KMS-11 (cell line): Measurements from ENCODE around the gene KCTD19.

ENCODE experiments used
- H2AFZ ChIP-seq: fragments of 200-600 bp; sonication (generic); 2 replicates; pipeline ENCODE4 v1.6.1; 2016; ENCODE audit warnings: antibody characterized with exemption, mixed run types, low read depth
- H3K27ac ChIP-seq: fragments of 200-600 bp; sonication (generic); 2 replicates; pipeline ENCODE4 v1.6.1; 2016; ENCODE audit warnings: mild to moderate bottlenecking, mixed run types
- H3K27me3 ChIP-seq: fragments of 200-600 bp; sonication (generic); 2 replicates; pipeline ENCODE4 v1.6.1; 2017; ENCODE audit warnings: mild to moderate bottlenecking, low read depth, mixed run types, moderate library complexity; ENCODE audit not compliant: insufficient read depth
- H3K36me3 ChIP-seq: fragments of 200-600 bp; sonication (generic); 2 replicates; pipeline ENCODE4 v1.6.1; 2017; ENCODE audit warnings: mild to moderate bottlenecking, mixed run types; ENCODE audit not compliant: insufficient read depth
- H3K4me1 ChIP-seq: fragments of 200-600 bp; sonication (generic); 2 replicates; pipeline ENCODE4 v1.6.1; 2016; ENCODE audit warnings: mild to moderate bottlenecking, low read depth, mixed run types; ENCODE audit not compliant: poor library complexity, severe bottlenecking
- H3K4me2 ChIP-seq: fragments of 200-600 bp; sonication (generic); 2 replicates; pipeline ENCODE4 v1.7.0; 2016; ENCODE audit warnings: mild to moderate bottlenecking, mixed run types
- H3K4me3 ChIP-seq: fragments of 200-600 bp; sonication (generic); IDR thresholded peaks from 2 replicates; pipeline ENCODE4 v1.6.1; 2017; ENCODE audit warnings: low read depth, low read length, mixed read lengths; ENCODE audit not compliant: insufficient read depth
- H3K79me2 ChIP-seq: fragments of 200-600 bp; sonication (generic); 2 replicates; pipeline ENCODE4 v1.6.1; 2016; ENCODE audit warnings: low read depth, mixed run types; ENCODE audit not compliant: insufficient read depth
- H3K9ac ChIP-seq: fragments of 200-600 bp; sonication (generic); 2 replicates; pipeline ENCODE4 v1.6.1; 2016; ENCODE audit warnings: mild to moderate bottlenecking, mixed run types
- H4K20me1 ChIP-seq: fragments of 200-600 bp; sonication (generic); 2 replicates; pipeline ENCODE4 v1.6.1; 2016; ENCODE audit warnings: mild to moderate bottlenecking, mixed run types; ENCODE audit not compliant: insufficient read depth
- CTCF ChIP-seq: fragments of 200-600 bp; sonication (generic); conservative IDR thresholded peaks from 2 replicates; pipeline ENCODE4 v1.6.1; 2017; ENCODE audit warnings: low read depth, mild to moderate bottlenecking, antibody characterized with exemption, low read length, moderate library complexity, mixed read lengths

KCTD19 gene

GRCh38 chr16:67278773-67279295 lies 47.7 kb downstream of the KCTD19 start:
- peaks cover 21% of the 10 kb centered on the region for H3K79me2 ChIP-seq
- H3K27ac ChIP-seq, result peak overlapping the region; percentile 43
- H3K4me1 ChIP-seq, result peaks cover 37% of the 10 kb centered on the region
- peak overlapping the region; percentile 53 for H3K4me3 ChIP-seq
- H2AFZ ChIP-seq, result peak overlapping the region; percentile 54
- H3K27me3 ChIP-seq, result no peaks in the 10 kb centered on the region
- no peaks in the 10 kb centered on the region for H3K36me3 ChIP-seq
- peak; percentile 44 for TF ChIP-seq CTCF
- H4K20me1 ChIP-seq, result no peaks in the 10 kb centered on the region
- peak overlapping the region; percentile 83 for H3K4me2 ChIP-seq
- peak overlapping the region; percentile 79 for H3K9ac ChIP-seq

- Histone ChIP-seq H2AFZ (peak overlapping the region; percentile 54), H4K20me1 (no peaks in the 10 kb centered on the region), H3K4me1 (peaks cover 37% of the 10 kb centered on the region), H3K9ac (peak overlapping the region; percentile 79), H3K36me3 (no peaks in the 10 kb centered on the region), H3K4me2 (peak overlapping the region; percentile 83), H3K27me3 (no peaks in the 10 kb centered on the region), H3K4me3 (peak overlapping the region; percentile 53), H3K27ac (peak overlapping the region; percentile 56), H3K79me2 (peaks cover 21% of the 10 kb centered on the region)
- TF ChIP-seq CTCF, result no peak; the same call in 1 of the 2 replicates
Measured at GRCh38 chr16:67277999-67278772, 48.4 kb downstream of the KCTD19 start.

- no peak for TF ChIP-seq CTCF
- peak overlapping the region; percentile 56 for H3K27ac ChIP-seq
- H4K20me1 ChIP-seq, result no peaks in the 10 kb centered on the region
- H3K36me3 ChIP-seq, result no peaks in the 10 kb centered on the region
- peak overlapping the region; percentile 83 for H3K4me2 ChIP-seq
- H3K4me1 ChIP-seq, result peaks cover 37% of the 10 kb centered on the region
- no peak overlapping the region for H3K4me3 ChIP-seq
- peak overlapping the region; percentile 79 for H3K9ac ChIP-seq
- no peaks in the 10 kb centered on the region for H3K27me3 ChIP-seq
- H2AFZ ChIP-seq, result no peak overlapping the region
- peaks cover 21% of the 10 kb centered on the region for H3K79me2 ChIP-seq
Measured at GRCh38 chr16:67277294-67277998, 49.1 kb downstream of the KCTD19 start.

- Histone ChIP-seq H4K20me1 (no peaks in the 10 kb centered on the region), H3K4me2 (no peak overlapping the region), H2AFZ (no peak overlapping the region), H3K27ac (no peak overlapping the region), H3K9ac (no peak overlapping the region), H3K27me3 (no peaks in the 10 kb centered on the region), H3K79me2 (peaks cover 21% of the 10 kb centered on the region), H3K36me3 (no peaks in the 10 kb centered on the region), H3K4me1 (peaks cover 33% of the 10 kb centered on the region), H3K4me3 (no peak overlapping the region)
- no peak for TF ChIP-seq CTCF
Measured at GRCh38 chr16:67275321-67275720, 51.2 kb downstream of the KCTD19 start.
